B cell (primary cell): ENCODE data around the gene ZCCHC7.
"Not testable (repeated sequence)": the region's sequence is repeated elsewhere in the genome, so short reads cannot be mapped to it uniquely, and the experiment has no call there.

Source experiments
- CTCF ChIP-seq: fragments of 200-600 bp; IDR thresholded peaks from one replicate; pipeline ENCODE4 v1.8.0; 2022; ENCODE audit warnings: antibody characterized with exemption, mild to moderate bottlenecking
- EZH2 ChIP-seq: IDR thresholded peaks from 2 replicates; pipeline ENCODE4 v1.6.1; 2012; ENCODE audit warnings: borderline replicate concordance, low read depth, mild to moderate bottlenecking, moderate library complexity, low read length; ENCODE audit not compliant: insufficient read depth, poor library complexity, severe bottlenecking

GRCh38 chr9:37190739-37191138 lies 70.4 kb downstream of the ZCCHC7 start:
- not testable (repeated sequence) for TF ChIP-seq CTCF, EZH2
